K562 treated with DMSO at 1 percent for 4 hours (cell line): ENCODE results near the gene ATOX1. TPM values are rescaled to one million over a fixed set of nuclear protein-coding genes. Genes with fewer than 3 reads are reported as not detected.

Source experiments
- total RNA-seq: library from RNA; unstranded; fragments of 300-600 nt; gene quantifications from 2 replicates; pipeline ENCODE4 v1.2.3, GENCODE V29; 2022; ENCODE audit not compliant: insufficient read depth

ATOX1 gene
- 66.7 and 79.9 TPM in 2 replicates for total RNA-seq

DNA sequence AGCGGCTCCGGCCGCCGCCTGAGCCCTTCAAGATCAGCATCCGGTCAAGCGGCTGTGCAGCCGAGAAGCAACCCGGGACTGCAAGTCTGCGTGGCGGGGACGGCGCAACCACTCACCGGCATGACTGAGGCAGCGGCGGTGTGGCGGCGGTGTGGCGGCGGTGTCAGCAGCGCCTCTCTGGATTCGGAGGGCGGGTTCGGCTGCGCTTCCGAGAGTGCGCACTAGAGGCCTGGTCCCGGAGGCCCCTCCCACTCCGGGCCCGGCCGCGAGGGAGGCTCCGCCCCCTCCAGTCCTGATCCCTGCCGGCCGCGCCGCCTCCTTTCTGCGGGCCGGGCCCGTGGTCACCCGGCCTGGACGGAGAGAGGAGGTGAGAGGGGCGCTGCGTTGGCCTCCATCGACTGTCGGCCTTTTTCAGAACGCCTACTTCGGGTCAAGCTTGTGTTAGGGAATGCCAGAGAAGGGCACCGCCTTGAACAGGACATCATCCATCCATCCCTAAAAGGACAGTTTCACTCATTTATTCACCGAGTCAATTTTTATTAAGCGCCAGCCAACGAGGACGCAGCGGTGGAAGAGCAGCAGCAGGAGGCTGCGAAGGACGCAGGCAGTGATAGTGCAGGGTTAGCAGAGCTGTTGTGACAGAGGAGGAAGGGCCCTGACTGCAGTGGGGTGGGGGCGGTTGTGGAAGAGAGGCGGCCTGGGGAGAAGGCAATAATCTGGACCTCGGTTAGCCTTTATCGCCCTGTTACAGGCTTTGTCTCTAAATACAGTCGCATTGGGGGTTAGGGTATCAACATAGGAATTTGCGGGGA lies at the start of gene ATOX1:
TSS of gene ATOX1 (minus strand) at position 202 of the 812 bp plus-strand sequence. CDS start at position 122, 80 bp downstream.

DNA sequence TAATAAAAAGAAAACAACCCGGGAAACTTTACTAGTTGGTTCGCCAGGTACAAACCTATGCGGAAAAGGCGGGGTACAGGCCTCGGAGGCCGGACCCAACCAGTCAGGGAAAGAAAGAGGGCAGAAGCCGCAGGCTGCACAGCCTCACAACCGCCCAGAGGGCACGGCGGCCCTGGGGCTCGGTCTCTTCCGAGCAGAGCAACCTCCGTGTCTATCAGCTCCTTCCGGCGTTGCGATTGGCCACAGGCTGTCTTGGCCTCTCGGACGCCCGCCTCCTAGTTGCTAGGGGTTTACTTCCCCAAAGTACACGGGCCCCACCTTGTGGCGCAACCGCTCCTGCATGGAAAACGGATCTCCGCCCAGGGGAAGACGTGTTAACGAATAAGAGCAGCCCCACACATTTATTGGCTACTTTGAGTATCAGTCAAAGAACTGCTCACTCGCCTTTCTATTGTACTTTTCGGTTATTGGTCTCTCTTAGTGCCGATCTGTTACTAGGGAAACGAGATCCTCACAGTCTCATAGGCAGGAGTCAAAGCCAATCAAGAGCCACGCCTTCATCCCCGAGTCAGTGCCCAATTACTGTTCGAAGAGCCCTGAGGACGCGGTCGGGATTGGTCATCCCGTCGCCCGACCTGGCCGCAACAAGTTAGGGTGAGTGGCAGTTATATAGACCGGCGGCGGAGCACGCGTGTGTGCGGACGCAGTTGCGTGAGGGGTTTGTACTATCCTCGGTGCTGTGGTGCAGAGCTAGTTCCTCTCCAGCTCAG lies 13.0 kb upstream of the ATOX1 start, which contains the start of gene G3BP1:
TSS of gene G3BP1 (plus strand) at position 696 of the 770 bp plus-strand sequence. CDS start 14,667 bp downstream, outside the sequence.

Other genes with a start within 250 kb of the ATOX1 start
- 0.11 TPM in 1 of 2 replicates, not detected in the other for gene FAT2, start 167.3 kb downstream of the ATOX1 start, total RNA-seq
- 8.7 and 9.2 TPM in 2 replicates for gene SPARC, start 71.7 kb downstream of the ATOX1 start, total RNA-seq
- gene G3BP1, start 13.3 kb upstream of the ATOX1 start, total RNA-seq: 39.5 and 63.8 TPM in 2 replicates
- not detected in 2 replicates for gene GLRA1, start 166.2 kb upstream of the ATOX1 start, total RNA-seq